Fibroblast of upper back skin (primary cell): ENCODE results near the gene GBX2.

Source experiments
- DNase-seq: peaks from one replicate; pipeline ENCODE4 v3.0.0-alpha.2; 2013

GBX2 gene

DNA sequence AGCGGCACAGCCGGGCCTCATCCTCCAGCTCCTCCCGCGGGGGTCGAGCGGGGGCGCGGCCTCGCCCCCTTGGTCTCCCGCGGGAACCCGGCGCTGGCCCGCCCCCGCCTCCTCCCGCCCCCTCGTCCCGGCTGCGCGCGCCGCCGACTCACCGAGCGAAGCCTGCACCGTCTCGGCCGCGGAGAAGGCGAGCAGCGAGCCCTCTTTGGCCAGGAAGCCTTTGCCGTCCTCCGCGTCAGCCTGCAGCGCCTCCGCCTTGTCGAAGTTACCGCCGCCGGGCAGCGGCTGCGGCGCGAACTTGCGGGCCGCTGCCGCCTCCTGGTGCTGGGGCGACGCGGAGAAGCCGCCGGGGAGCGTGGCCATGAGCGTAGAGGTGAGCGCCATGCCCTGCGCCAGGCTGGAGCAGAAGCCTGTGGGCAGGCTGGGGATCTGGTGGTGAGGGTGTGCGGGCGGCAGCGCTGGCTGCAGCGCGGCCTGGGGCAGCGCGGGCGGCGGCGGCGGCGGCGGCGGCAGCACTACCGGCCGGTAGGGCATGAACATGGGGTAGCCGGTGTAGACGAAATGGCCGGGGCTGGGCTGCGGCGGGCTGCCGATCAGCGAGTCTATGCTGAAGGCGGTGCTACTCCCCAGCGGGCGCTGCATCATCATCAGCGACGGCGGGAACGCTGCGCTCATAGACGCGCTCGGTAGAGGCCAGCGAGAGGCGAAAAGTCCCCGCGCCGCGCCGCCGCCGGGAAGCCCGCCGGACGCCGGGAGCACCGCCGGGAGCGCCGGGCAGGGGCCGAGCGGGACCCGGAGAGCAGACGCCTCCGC lies 683 bp downstream of the GBX2 start:
- DNase-seq, result peak; percentile 34

DNA sequence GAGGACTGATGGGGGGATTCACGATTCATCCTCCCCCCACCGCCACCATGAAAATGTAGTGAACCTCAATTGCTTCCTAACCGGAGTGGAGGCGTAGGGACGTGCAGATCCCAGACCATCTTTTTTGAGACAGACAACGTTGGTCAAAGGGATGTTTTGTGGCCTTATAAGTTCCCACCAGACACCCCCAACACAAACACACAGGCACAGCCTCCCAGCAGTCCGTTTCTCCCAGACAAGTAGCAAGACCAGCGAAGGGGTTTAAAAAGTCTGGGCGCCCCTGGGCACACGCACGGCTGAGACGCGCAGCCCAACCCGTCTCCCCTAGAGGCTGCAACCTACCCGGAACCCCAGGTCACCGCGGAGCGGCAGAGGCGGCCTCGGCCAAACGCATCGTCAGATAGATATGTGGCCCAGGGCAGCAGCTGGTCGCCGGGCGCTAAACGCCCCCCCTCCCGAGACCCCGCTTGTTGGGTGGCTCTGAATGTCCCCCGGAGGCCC lies 1.3 kb downstream of the GBX2 start:
- DNase-seq, result no peak

DNA sequence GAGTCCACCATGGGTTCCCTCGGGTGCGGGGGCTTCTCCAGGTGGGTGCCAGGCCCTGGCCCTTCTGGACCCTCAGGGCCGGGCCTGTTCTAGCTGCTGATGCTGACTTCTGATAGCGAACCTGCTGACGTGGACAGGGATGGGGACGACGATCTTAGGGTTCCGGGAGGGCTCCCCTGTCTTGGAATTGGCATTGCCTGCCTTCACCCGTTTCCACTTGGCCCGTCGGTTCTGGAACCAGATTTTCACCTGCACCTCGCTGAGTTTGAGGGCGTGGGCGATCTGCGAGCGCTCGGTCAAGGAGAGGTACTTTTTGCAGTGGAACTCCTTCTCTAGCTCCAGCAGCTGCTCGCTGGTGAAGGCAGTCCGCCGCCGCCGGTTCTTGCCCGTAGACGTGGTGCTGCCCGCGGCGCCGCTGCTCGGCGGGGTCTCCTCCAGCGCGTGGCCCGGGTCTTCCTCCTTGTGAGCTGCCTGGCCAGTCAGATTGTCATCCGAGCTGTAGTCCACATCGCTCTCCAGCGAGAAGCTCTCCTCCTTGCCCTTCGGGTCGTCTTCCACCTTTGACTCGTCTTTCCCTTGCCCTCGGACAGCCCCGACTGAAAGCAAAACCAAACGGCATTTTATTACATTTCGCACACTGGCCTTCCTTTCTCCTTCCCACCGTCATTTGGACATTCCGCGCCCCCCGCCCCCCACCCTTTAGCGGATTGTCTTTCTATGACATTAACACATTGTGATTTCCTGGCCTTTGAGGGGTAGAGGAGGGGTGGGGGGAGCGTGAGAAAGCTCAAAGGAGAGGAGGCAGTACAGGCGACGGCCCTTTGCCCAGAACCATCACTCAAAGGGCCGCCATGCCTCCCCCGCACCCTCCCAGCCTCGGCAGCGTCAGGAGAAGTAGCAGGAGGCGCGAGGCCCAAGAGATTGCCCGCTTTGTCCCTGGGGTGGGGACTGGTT lies 2.1 kb downstream of the GBX2 start:
- no peak for DNase-seq

DNA sequence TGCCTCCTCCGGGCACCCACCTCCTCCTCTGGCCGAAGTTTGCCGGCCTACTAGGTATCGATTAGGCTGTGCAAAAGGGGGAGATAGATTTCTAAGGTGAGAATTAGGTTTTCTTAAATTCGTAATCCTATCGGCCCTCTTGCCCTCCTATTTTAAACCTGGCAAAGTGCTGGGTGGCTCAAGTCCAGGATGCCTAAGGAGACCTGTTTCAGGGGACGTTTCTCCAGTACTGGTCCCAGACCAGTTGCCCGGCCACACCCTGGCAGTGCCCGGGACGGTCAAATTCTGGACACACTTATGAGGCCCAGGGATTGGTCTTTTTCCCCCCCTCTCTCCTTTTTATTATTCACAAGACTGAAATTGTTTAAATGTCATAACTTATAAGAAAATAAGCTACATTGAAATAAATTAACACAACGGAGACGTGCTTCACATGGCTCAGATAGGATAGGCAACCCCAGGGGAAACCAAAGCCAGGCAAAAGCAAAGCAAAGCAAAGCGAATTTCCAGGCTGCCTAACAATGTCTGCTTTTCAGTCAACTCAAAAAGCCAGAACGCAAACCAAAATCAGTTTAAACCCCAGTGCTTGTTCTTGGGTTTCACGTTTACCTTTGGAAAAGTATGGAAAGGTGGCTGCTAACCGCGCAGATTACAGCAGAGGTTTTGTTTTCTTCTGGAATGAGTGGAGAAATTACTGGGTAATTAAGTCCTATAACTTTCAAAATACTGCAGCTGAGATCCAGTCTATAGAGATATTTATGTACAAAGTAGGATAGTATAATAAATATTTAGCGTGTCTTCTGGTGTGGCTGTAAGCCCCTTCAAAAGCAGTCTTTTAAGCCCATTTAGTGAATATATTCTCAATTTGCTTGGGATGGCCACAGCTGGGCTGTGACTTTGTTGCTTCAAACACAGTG lies 3.0 kb downstream of the GBX2 start:
- no peak for DNase-seq

DNA sequence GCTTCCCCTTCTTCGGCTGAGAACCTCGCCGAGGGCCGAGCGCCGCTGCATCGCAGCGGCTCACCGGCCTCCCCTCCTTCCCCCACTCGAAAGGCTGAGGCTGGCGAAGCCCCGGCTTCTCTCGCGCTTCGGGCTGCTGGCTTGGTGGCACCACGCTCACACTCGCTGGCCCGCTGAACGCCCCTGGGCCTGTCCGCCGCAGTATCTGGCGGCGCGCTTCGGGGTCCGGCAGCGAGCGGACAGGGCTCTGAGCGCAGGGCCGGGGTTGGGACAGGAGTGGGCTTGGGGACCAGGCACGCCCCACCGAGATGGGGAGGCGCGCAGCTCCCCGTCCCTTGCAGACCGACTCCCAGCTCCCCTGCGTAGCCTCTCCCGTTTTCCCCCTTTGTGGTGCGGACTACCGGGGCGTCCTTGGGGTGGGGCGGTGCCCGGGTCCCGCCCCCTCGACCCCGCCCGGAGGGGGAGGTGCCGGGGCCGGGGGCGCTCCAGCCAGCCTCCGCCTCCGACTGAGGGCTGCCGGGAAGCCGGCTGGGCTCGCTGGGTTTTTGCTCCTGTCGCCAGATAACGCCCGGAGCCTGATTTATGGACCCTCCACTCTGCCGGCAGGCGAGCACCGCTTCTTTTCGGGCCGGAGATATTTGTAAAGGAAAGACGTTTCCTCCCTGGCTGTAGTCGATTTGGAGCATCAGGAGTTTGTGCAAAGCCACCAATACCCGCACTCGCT lies 3.8 kb downstream of the GBX2 start:
- DNase-seq, result no peak

DNA sequence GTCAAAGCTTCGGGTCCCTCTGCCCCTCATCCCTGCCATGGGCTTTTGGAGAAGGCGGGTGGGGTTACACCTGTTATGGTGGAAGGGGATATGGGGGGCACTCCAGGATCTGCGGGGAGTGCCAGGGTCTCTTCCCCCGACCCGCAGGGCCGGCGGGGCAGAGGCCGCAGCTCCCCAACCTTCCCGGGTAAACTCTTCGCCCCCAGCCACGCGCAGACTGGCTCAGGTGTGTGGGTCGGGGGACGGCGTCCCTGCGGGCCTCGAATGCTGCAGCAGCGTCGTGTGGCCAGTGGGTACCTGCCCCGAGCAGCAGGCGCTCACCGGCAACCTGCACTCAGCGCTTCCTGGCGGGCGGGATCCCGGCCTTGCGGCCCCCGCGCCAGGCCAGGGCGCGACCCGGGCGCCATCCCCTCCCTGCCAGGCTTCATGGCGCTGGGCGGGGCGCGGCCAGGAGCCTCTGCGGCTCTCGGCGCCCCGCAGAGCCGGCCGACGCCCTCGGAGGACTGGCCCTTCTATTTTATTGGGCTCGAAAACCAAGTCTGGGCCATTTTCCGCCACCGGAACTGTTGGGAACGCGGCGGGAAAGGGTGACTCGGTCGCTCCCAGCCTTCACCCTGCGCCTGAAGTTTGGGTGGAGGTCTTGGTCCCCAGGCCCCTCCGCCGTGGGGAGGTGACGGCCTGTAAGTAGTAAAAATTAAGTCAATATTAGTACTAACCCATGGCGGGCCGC lies 4.5 kb downstream of the GBX2 start:
- DNase-seq, result no peak

DNA sequence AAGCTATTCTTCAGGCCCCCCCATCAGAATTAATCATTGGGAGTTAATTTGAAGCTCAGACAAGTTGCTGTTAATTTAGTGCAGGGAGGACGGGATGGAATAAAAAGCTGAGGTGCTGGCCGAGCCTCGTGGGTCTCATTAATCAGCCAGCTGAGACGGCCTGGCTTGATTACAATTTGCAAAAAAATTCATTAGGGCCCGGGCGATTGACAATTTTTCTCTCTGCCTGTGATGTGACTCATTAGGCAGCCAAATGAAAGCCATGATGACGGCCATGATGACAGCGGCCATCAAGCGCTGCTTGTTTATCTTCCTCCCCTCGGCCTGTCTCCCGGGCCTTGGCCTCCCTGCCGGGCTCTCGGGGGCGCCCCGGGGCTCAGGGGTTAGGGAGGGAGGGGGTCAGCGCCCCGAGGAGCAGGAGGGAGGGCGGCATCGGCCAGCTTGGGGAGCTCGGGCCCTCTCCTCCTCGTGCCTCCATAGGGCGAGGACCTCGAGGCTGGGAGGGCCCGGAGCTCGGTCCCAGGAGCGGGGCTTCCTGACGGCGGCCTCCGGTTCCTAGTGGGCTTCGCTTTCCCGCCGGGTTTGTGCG lies 5.2 kb downstream of the GBX2 start:
- DNase-seq, result no peak

DNA sequence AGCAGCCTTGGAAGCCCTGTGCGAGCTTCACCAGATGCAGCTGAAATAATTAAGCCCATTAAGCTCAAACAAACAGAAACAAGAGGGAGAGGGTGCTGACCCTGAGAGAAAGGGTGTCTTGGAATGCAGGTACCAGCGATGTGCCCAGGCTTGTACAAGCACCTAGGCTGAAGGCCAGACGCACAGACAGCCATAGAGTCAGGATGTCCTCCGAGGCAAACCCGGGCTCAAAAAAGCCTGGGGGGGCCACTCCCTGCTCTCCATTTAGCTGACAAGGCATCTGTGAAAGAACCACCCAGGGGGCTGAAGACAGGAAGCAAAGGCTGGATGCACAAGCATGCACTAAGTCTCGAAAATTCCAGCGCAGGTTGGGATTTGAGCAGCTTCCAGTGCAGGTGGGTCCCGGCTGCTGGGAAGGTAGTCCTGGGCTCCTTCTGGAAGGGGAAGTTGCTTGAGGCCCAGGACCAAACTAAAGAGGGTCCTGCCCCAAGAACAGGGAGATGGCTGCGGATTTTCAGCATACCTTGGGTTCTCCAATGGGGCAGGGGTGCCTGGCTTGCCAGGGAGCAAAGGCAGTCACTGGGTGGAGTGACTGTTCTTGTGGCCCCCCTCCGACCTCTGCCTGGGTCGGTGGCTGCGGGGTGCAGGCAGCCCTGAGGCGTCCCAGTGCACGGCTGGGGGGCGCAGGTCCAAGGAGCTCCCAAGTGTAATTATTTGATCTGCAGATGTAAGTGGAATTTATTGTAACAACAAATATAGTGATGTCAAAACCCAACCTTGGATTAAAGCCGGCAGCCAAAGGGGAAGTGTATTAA lies 5.9 kb downstream of the GBX2 start:
- no peak for DNase-seq

DNA sequence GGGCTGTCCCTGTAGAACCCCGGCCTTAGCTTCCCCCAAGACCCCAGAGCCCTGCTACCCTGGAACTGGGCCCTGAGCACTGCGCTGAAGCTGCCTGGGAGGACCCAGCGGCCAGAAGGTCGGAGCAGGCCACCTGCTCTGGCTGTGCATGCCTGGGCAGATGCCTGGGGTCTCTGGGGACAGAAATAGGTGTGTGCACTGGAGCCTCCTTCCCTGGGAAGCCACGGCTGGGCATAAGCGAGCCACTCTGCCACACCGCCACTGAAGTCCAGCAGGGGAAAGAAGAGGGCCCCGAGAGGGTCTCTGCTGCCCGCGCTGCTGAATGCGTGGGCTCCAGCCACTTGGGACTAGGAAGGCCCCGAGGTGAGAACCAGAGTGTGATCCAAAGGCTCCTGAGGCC lies 6.7 kb downstream of the GBX2 start:
- DNase-seq, result no peak

DNA sequence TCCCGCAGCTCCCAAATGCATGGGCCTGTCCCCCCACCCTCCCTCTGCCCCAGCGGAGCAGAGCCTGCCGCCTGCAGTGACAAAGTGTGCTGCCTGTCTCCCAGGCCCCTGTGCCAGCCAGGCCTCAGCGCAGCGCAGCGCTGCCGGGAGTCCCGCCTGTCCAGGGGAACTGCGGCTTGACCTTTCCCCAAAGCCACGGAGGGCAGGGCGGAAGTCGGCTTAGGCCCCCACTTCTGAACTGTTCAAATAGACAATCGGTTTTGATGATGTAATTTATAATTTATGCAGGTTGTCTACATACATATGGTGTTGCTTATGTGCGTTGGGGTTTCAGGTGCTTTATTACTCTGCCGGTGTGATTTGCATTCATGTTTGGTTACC lies 7.1 kb downstream of the GBX2 start:
- DNase-seq, result no peak

DNA sequence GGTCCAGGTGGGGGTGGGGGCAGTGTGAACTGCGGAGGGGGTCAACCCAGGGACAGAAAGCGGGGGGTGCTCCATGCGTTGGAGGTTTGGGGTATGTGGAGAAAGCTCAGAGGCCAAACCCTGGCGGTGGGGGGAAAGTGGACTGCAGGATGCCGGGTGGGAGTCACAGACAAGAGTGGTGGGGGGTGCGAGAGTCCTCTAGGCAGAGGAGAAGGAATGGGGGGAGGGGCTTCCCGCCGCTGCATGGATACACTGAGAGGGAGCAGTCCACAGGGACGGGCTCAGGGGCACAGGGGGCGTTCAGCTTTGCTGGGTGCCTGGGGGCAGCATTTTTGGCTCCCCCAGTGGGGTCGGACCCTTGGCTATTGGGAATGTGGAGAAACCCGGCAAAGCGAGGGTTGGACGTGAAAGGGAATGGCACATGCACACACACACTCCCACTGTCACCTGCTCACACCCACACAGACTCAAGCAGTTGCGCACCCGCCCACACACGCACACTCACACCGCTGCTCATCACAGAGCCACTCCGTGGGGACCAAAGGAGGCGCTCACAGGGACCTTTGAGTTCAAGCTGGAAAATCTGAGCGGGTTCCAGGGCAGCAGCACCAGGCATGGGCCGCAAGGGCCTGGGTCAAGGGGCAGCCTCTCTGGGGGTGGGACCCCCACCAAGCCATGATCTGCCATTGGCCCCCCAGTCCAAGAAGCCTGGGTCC lies 7.7 kb downstream of the GBX2 start:
- DNase-seq, result no peak

DNA sequence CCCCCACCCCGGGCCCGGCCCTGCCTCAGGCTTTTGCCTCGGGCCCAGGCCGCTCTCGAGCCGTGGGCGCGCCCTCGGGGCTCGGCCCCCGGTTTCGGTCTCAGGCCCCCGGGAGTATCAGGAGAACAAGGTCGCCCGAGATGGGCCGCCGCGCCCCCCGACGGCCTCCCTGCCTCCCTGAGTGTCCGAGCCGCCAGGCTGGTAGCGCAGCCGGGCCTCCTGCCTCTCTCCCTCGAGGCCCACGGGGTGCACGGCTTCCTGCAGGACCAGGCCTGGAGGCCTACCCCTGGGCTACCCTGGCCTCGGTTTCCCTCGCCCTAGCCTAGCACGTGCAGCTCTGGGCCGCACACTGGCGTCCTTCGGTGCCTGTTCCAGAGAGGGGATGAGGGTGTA lies 8.4 kb downstream of the GBX2 start:
- DNase-seq, result no peak

DNA sequence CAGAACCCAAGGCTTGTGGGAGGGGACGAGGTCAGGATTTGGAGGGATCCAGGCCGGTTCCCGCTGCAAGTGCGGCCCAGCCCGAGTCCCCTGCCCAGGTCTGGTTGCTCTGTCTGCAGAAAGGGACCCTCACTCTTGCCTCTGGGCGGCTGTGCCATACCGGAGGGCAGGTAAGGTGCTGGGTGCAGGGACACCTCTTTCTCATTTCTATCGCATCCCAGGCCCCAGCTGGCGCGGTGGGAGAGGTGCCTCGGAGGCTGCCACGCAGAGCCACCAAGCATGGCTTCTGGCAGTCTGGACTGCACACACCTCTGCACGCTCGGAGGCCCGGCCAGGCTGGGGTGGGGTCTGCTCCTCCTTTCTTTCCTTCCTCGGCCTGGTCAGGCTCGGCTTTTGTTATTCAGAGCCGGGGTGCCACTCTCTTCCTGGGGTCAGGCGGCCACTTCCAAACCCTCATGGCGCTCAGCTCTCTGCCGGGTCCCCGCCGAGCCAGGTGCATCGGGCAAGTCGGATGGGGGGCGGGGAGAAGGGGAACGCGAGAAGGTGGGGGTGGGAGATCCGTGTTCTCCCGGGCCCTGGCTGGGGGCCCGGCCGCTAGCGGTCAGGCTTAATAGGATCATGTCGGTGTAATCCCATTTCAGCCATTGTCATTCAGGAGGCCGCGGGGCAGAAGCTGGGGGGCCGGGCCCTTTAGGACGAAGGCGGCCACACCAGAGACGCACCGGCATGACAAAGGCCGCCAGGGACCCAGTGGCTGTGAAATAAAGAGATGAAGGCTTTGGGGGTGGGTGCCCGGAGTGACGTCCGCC lies 9.0 kb downstream of the GBX2 start:
- no peak for DNase-seq

DNA sequence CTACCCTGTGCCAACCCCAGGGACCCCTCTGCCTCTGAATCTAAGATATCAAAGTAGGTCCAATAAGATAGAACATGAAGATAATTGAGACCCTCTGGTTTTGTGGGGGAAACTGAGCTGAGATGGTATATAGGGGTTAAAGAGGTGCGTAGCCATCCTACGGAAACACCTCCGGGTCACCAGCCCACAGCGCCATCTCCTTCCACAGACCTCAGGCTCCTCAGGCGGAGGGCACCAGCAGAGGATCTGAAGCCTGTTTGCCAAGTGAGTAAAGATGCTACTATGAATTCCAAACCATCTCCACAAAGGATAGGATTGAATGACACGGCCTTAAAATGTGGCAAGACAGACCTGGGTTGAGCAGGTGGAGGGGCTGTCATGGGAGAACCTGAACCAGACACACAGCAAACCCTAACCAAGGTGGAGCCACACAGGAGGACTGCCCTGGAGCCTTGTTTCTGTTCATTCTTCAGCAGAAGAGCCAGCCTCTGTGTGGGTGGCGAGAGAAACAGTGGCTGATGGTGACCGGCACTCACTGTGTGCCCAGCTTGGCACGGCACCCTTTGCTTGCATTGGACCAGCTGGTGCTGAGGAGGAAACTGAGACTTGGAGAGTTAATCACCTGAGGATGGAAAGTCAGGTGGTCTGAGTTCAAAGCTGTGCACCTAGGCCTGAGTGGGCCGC lies 10.2 kb downstream of the GBX2 start:
- no peak for DNase-seq

DNA sequence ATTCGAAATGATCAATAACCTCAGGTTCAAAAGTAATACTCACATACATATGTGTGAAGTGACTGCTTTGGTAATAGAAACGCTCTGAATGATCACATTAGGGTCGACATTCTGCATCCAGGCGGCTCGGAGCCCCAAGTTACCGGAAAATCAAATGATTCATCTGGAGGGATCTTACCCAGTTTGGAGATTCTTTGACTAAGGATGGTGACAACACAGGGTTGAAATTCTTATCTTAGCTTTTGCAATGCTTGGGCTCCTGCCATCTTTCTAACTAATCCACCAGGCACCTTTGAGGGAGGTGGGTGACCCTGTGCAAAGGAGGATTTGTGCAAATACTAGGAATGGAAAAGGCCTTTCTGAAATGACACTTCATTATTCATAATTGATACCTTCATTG lies 10.8 kb downstream of the GBX2 start:
- no peak for DNase-seq

DNA sequence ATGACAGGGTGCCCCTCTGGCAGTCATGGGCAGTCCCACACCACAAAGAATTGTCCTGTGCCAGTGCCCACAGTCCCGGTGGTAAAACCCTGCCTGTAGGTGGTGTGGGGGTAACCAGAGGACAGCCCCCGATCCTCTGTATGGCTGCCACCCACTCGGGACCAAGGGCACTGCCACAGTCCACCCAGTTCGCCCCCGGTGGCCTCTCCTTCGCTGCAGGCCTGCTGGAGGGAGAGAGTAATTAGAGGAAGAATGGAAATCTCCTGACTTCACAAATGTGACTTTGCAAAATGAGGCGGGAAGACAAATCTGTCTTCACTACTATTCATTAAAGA lies 11.4 kb downstream of the GBX2 start:
- no peak for DNase-seq

DNA sequence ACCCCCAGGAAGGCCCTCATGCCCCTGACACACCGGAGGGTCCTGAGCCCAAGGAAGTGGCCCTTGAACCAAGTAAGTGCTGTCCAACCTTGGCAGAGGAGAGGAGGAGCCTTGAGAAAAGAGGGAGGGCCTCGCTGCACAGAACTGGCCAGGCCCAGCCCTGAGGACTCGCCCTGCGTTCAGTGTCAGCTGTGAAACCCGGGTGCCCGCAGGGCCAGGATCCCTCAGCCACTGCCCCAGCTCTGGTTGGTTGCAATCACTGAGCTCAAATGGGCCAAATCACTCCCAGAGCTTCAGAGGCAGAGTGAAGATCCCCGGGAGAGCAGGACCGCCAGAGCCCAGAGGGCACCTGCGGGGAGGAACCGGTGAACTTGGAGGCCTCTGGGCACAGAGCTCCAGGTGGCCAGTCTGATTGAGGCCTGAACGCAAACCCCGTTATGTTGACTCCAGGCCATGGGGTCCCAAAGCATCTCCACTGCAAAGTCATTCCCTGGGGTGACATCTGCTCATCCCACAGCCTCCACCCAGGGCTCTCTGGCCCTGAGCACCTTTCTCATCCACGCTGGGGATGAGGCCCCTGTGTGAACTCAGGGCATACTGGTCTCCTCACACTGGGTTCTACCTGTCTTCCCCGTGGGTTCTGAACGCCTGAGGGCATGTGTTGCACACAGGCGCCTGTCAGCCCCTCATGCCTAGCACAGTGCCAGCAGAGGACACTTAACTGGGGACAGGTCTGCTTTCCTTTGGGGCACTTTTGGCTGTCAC lies 11.9 kb downstream of the GBX2 start:
- DNase-seq, result no peak
